IMR-90 (cell line): ENCODE data around the gene MPPED2. TPM values are rescaled to one million over a fixed set of nuclear protein-coding genes. Genes with fewer than 3 reads are reported as not detected.

Source experiments
- ATAC-seq: fragments of 200-7000 bp; cut with Tn5 transposase; 2 replicates; pipeline ENCODE4 v1.9.1; 2020; ENCODE audit warnings: low read depth, mild to moderate bottlenecking, moderate library complexity
- BruUV-seq: library from RNA; stranded (reverse); fragments of 400-500 nt; replicated peaks from 2 replicates; lab custom pipeline; 2021; lab: Mats Ljungman, UMichigan
- CTCF ChIA-PET: fragments of 300-600 bp; formaldehyde crosslinking; extraction: SDS; loops from one replicate; lab custom pipeline; 2021; ENCODE audit warnings: antibody characterized with exemption; lab: Yijun Ruan, JAX
- POLR2A ChIA-PET: fragments of 300-600 bp; sonication (Branson Sonifier 250); formaldehyde crosslinking; loops from one replicate; lab custom pipeline; 2022; ENCODE audit warnings: antibody characterized with exemption; ENCODE audit not compliant: unreplicated experiment; lab: Charles Lee
- DNase-seq: peaks from one replicate; pipeline ENCODE4 v3.0.0; 2013
- H2AFZ ChIP-seq: replicated peaks from 2 replicates; pipeline ENCODE3; 2013; ENCODE audit warnings: low read length, mild to moderate bottlenecking; ENCODE audit not compliant: poor library complexity
- H2AK5ac ChIP-seq: 2 replicates; pipeline ENCODE4 v1.6.1; 2013; ENCODE audit warnings: low read depth, low read length, inconsistent platforms
- H2AK9ac ChIP-seq: replicated peaks from 2 replicates; pipeline ENCODE3; 2013; ENCODE audit warnings: mild to moderate bottlenecking, low read depth, low read length, moderate library complexity; ENCODE audit not compliant: poor library complexity
- H2BK120ac ChIP-seq: 2 replicates; pipeline ENCODE4 v1.6.1; 2013; ENCODE audit warnings: low read depth, low read length, inconsistent platforms
- H2BK15ac ChIP-seq: 3 replicates; pipeline ENCODE4 v1.6.1; 2013; ENCODE audit warnings: low read depth, low read length, inconsistent platforms
- H2BK20ac ChIP-seq: 2 replicates; pipeline ENCODE4 v1.6.1; 2013; ENCODE audit warnings: low read depth, mild to moderate bottlenecking, inconsistent platforms, low read length, moderate library complexity
- H2BK5ac ChIP-seq: 2 replicates; pipeline ENCODE4 v1.6.1; 2013; ENCODE audit warnings: mild to moderate bottlenecking, low read depth, low read length, inconsistent platforms; ENCODE audit not compliant: poor library complexity, severe bottlenecking
- H3K14ac ChIP-seq: replicated peaks from 2 replicates; pipeline ENCODE4 v1.6.1; 2013; ENCODE audit warnings: low read depth, low read length, inconsistent platforms
- H3K18ac ChIP-seq: 2 replicates; pipeline ENCODE4 v1.6.1; 2013; ENCODE audit warnings: low read depth, low read length, control low read depth
- H3K23ac ChIP-seq: 2 replicates; pipeline ENCODE4 v1.6.1; 2013; ENCODE audit warnings: low read depth, low read length, inconsistent platforms
- H3K27ac ChIP-seq: 2 replicates; pipeline ENCODE4 v1.5.1; 2013; ENCODE audit warnings: mild to moderate bottlenecking, control low read depth, low read length; ENCODE audit not compliant: insufficient read depth
- H3K27me3 ChIP-seq: 2 replicates; pipeline ENCODE4 v1.6.1; 2013; ENCODE audit warnings: low read length; ENCODE audit not compliant: control insufficient read depth, insufficient read depth
- H3K36me3 ChIP-seq: 2 replicates; pipeline ENCODE4 v1.6.1; 2013; ENCODE audit warnings: low read length, mixed read lengths; ENCODE audit not compliant: control insufficient read depth, insufficient read depth
- H3K4ac ChIP-seq: 2 replicates; pipeline ENCODE4 v1.6.1; 2013; ENCODE audit warnings: low read depth, low read length, inconsistent platforms
- H3K4me1 ChIP-seq: 2 replicates; pipeline ENCODE4 v1.6.1; 2013; ENCODE audit warnings: low read length, mixed read lengths; ENCODE audit not compliant: control insufficient read depth, insufficient read depth
- H3K4me2 ChIP-seq: 2 replicates; pipeline ENCODE4 v1.6.1; 2013; ENCODE audit warnings: low read depth, mild to moderate bottlenecking, control low read depth, low read length, moderate library complexity
- H3K4me3 ChIP-seq: 2 replicates; pipeline ENCODE4 v1.5.1; 2013; ENCODE audit warnings: low read depth, mild to moderate bottlenecking, control low read depth, low read length, moderate library complexity; ENCODE audit not compliant: insufficient read depth
- H3K56ac ChIP-seq: 2 replicates; pipeline ENCODE4 v1.6.1; 2013; ENCODE audit warnings: low read length, inconsistent platforms; ENCODE audit not compliant: insufficient read depth; ENCODE audit errors: extremely low read depth
- H3K79me1 ChIP-seq, 2 experiments: 2 replicates each; pipeline ENCODE4 v1.6.1; 2013; ENCODE audit warnings: low read length in 2 of 2, inconsistent platforms in 1 of 2, low read depth in 1 of 2
- H3K9ac ChIP-seq: 2 replicates; pipeline ENCODE4 v1.6.1; 2013; ENCODE audit warnings: low read depth, low read length, control low read depth
- H3K9me1 ChIP-seq: 2 replicates; pipeline ENCODE4 v1.6.1; 2013; ENCODE audit warnings: low read length, inconsistent platforms; ENCODE audit not compliant: insufficient read depth
- H3K9me3 ChIP-seq: 2 replicates; pipeline ENCODE4 v1.6.1; 2013; ENCODE audit warnings: low read length; ENCODE audit not compliant: control insufficient read depth, insufficient read depth
- H4K20me1 ChIP-seq: 2 replicates; pipeline ENCODE4 v1.6.1; 2013; ENCODE audit warnings: low read length, inconsistent platforms; ENCODE audit not compliant: insufficient read depth
- H4K5ac ChIP-seq: 2 replicates; pipeline ENCODE4 v1.6.1; 2013; ENCODE audit warnings: mild to moderate bottlenecking, low read depth, low read length, control low read depth
- H4K8ac ChIP-seq, 2 experiments: 2 replicates each; pipeline ENCODE4 v1.6.1; 2013; ENCODE audit warnings: low read depth in 2 of 2, low read length in 2 of 2, control low read depth in 1 of 2, inconsistent platforms in 1 of 2
- H4K91ac ChIP-seq: 2 replicates; pipeline ENCODE4 v1.6.1; 2013; ENCODE audit warnings: low read depth, low read length, inconsistent platforms; ENCODE audit not compliant: insufficient read depth
- CEBPB ChIP-seq: IDR thresholded peaks from 2 replicates; pipeline ENCODE4 v1.6.1; 2012; ENCODE audit warnings: low read depth, low read length, improper control_type of control experiment
- CHD1 ChIP-seq: IDR thresholded peaks from 2 replicates; pipeline ENCODE4 v1.6.1; 2012; ENCODE audit warnings: low read depth, low read length, improper control_type of control experiment
- POLR2A ChIP-seq: IDR thresholded peaks from 2 replicates; pipeline ENCODE4 v1.6.1; 2012; ENCODE audit warnings: mild to moderate bottlenecking, low read depth, low read length
- RCOR1 ChIP-seq: IDR thresholded peaks from 2 replicates; pipeline ENCODE4 v1.6.1; 2012; ENCODE audit warnings: mild to moderate bottlenecking, low read length, improper control_type of control experiment; ENCODE audit not compliant: insufficient replicate concordance
- WGBS, 2 experiments: methylation state at CpG; one replicate each; pipeline versions ENCODE4 v1.1.5 to v1.1.7; 2013; ENCODE audit warnings: missing lambda C conversion rate in 2 of 2; ENCODE audit not compliant: insufficient read length in 1 of 2; ENCODE audit errors: extremely low coverage in 2 of 2; 5-methylcytosine and 5-hydroxymethylcytosine counted together
- dilution Hi-C: fragments of 300-500 bp; cut with HindIII; formaldehyde crosslinking; loops from one replicate; pipeline ENCODE4 v1.14.3; 2018; ENCODE audit warnings: low sequenced_read_pairs; ENCODE audit not compliant: unreplicated experiment
- in situ Hi-C: fragments of 300-500 bp; cut with MboI; formaldehyde crosslinking; loops from 3 replicates; pipeline ENCODE4 v1.14.3; 2019; ENCODE audit warnings: low sequenced_read_pairs, inconsistent platforms, mixed read lengths
- intact Hi-C: fragments of 100-400 bp; cut with micrococcal nuclease; formaldehyde crosslinking; loops from 2 replicates; pipeline ENCODE4 v1.10.0; 2022
- polyA plus RNA-seq, 3 experiments: library from polyadenylated mRNA; depleted of rRNA; stranded (reverse); fragments of >200 nt; gene quantifications; 2 replicates each; pipeline ENCODE4 v1.2.3, GENCODE V29; 2012; ENCODE audit warnings: low replicate concordance in 1 of 3
- total RNA-seq: library from RNA; depleted of rRNA; stranded (reverse); fragments of >200 nt; gene quantifications from 2 replicates; pipeline ENCODE4 v1.2.3, GENCODE V29; 2012
- TF ChIP-seq, protein P1 (sequence below): fragments of 150-350 bp; IDR thresholded peaks from 2 replicates; pipeline ENCODE4 v1.6.1; 2017; ENCODE audit warnings: mild to moderate bottlenecking, antibody characterized with exemption, low read length, low read depth
- TF ChIP-seq, protein P2 (sequence below): fragments of 150-350 bp; IDR thresholded peaks from 2 replicates; pipeline ENCODE4 v1.6.1; 2016; ENCODE audit warnings: low read depth, mild to moderate bottlenecking, low read length, moderate library complexity, borderline replicate concordance

Gene MPPED2
- total and polyA plus RNA-seq, 2 of the 4 experiments (the other 2 are of a cell fraction), result 0.10 TPM; not detected in 1

- no peak overlapping the region for H3K9ac ChIP-seq
- H2AK9ac ChIP-seq, result no peak overlapping the region
- H3K27ac ChIP-seq, result no peak overlapping the region
- TF ChIP-seq POLR2A (no peak), RCOR1 (no peak), CEBPB (no peak), CHD1 (no peak)
- TF ChIP-seq, protein P1, sequence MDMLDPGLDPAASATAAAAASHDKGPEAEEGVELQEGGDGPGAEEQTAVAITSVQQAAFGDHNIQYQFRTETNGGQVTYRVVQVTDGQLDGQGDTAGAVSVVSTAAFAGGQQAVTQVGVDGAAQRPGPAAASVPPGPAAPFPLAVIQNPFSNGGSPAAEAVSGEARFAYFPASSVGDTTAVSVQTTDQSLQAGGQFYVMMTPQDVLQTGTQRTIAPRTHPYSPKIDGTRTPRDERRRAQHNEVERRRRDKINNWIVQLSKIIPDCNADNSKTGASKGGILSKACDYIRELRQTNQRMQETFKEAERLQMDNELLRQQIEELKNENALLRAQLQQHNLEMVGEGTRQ, result no peak
- TF ChIP-seq, protein P2, sequence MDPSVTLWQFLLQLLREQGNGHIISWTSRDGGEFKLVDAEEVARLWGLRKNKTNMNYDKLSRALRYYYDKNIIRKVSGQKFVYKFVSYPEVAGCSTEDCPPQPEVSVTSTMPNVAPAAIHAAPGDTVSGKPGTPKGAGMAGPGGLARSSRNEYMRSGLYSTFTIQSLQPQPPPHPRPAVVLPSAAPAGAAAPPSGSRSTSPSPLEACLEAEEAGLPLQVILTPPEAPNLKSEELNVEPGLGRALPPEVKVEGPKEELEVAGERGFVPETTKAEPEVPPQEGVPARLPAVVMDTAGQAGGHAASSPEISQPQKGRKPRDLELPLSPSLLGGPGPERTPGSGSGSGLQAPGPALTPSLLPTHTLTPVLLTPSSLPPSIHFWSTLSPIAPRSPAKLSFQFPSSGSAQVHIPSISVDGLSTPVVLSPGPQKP, result no peak
- H4K5ac ChIP-seq, result no peak overlapping the region
- no peaks in the 10 kb centered on the region for H3K36me3 ChIP-seq
- ATAC-seq (no peak), DNase-seq (no peak)
- H3K23ac ChIP-seq, result no peak overlapping the region
- no peak overlapping the region for H2BK5ac ChIP-seq
- dilution Hi-C loops, result no loop called here
- H4K20me1 ChIP-seq, result no peaks in the 10 kb centered on the region
- H3K9me1 ChIP-seq, result no peaks in the 10 kb centered on the region
- WGBS, 2 experiments, result no CpG with 5 or more reads among the region's 7 CpGs
- no peaks in the 10 kb centered on the region for H3K9me3 ChIP-seq
- H4K91ac ChIP-seq, result no peak overlapping the region
- BruUV-seq, result no TSS peak
- H3K79me1 ChIP-seq, result no peaks in the 10 kb centered on the region
- no peak overlapping the region for H4K8ac ChIP-seq
- H3K14ac ChIP-seq, result no peak overlapping the region
- no peak overlapping the region for H2AK5ac ChIP-seq
- H2BK120ac ChIP-seq, result no peak overlapping the region
- H3K27me3 ChIP-seq, result no peaks in the 10 kb centered on the region; the same call in 1 of the 2 replicates
- in situ Hi-C loops, result no loop called here
- no peak overlapping the region for H3K56ac ChIP-seq
- ChIA-PET POLR2A (no interaction called here), CTCF (no interaction called here)
- H3K4me1 ChIP-seq, result no peaks in the 10 kb centered on the region; the same call in 1 of the 2 replicates
- no peak overlapping the region for H3K4me3 ChIP-seq
- H3K4ac ChIP-seq, result no peak overlapping the region
- no peak overlapping the region for H2AFZ ChIP-seq
- no peak overlapping the region for H2BK20ac ChIP-seq
- H3K18ac ChIP-seq, result no peak overlapping the region
- H3K4me2 ChIP-seq, result no peak overlapping the region
- intact Hi-C loops, result no loop called here
- no peak overlapping the region for H2BK15ac ChIP-seq
These were observed 221.9 kb downstream of the MPPED2 start for GRCh38 chr11:30364139-30364836.
